ENCODE results near the gene CDX1.

DNA sequence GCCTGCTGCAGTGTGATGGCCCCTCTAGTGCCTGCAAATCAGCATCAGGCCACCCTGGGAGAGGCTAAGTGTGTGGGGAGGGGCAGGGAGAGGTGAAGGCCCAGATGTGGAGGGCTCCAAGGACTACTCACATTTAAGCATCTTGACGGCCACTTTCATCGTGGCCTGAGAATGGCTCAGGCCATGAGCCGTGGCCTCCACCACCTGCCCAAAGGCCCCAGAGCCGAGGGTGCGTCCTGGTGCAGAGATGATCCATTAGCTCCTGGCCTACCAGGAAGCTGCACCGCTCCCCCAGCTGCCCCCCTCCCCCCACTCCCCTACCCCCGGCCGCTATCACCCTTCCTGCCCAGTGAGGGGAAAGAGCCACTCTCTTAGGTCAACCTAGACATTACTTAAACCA, 42.0 kb upstream of the CDX1 start:
- TF ChIP-seq, protein P1, sequence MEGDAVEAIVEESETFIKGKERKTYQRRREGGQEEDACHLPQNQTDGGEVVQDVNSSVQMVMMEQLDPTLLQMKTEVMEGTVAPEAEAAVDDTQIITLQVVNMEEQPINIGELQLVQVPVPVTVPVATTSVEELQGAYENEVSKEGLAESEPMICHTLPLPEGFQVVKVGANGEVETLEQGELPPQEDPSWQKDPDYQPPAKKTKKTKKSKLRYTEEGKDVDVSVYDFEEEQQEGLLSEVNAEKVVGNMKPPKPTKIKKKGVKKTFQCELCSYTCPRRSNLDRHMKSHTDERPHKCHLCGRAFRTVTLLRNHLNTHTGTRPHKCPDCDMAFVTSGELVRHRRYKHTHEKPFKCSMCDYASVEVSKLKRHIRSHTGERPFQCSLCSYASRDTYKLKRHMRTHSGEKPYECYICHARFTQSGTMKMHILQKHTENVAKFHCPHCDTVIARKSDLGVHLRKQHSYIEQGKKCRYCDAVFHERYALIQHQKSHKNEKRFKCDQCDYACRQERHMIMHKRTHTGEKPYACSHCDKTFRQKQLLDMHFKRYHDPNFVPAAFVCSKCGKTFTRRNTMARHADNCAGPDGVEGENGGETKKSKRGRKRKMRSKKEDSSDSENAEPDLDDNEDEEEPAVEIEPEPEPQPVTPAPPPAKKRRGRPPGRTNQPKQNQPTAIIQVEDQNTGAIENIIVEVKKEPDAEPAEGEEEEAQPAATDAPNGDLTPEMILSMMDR (IDR thresholded peaks at IDR 0.05; ENCODE audit: insufficient read depth, low read length): no peak
- no peak for TF ChIP-seq POLR2AphosphoS5 (IDR thresholded peaks at IDR 0.05; ENCODE audit: low read depth)
- TF ChIP-seq, protein P2, sequence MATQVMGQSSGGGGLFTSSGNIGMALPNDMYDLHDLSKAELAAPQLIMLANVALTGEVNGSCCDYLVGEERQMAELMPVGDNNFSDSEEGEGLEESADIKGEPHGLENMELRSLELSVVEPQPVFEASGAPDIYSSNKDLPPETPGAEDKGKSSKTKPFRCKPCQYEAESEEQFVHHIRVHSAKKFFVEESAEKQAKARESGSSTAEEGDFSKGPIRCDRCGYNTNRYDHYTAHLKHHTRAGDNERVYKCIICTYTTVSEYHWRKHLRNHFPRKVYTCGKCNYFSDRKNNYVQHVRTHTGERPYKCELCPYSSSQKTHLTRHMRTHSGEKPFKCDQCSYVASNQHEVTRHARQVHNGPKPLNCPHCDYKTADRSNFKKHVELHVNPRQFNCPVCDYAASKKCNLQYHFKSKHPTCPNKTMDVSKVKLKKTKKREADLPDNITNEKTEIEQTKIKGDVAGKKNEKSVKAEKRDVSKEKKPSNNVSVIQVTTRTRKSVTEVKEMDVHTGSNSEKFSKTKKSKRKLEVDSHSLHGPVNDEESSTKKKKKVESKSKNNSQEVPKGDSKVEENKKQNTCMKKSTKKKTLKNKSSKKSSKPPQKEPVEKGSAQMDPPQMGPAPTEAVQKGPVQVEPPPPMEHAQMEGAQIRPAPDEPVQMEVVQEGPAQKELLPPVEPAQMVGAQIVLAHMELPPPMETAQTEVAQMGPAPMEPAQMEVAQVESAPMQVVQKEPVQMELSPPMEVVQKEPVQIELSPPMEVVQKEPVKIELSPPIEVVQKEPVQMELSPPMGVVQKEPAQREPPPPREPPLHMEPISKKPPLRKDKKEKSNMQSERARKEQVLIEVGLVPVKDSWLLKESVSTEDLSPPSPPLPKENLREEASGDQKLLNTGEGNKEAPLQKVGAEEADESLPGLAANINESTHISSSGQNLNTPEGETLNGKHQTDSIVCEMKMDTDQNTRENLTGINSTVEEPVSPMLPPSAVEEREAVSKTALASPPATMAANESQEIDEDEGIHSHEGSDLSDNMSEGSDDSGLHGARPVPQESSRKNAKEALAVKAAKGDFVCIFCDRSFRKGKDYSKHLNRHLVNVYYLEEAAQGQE (IDR thresholded peaks at IDR 0.05; ENCODE audit: insufficient replicate concordance, low read depth): no peak

Measured in HL-60 (cell line).